H9 (cell line): Measurements from ENCODE around the gene OIT3. TPM values are rescaled to one million over a fixed set of nuclear protein-coding genes. Genes with fewer than 3 reads are reported as not detected.
A peak's percentile ranks its signal among the peaks of the same experiment; 100 is the strongest.

Source experiments
- DNase-seq: peaks from one replicate; pipeline ENCODE4 v3.0.0-alpha.2; 2017
- H2AFZ ChIP-seq: one replicate; pipeline ENCODE4 v1.6.1; 2013; ENCODE audit warnings: mild to moderate bottlenecking, low read length, control low read depth, moderate library complexity
- H2AK5ac ChIP-seq: 2 replicates; pipeline ENCODE4 v1.6.1; 2013; ENCODE audit warnings: low read length, control low read depth, mixed read lengths; ENCODE audit not compliant: insufficient read length
- H2BK120ac ChIP-seq: one replicate; pipeline ENCODE4 v1.6.1; 2013; ENCODE audit warnings: low read depth, mild to moderate bottlenecking, low read length, control low read depth, inconsistent platforms; ENCODE audit not compliant: poor library complexity, severe bottlenecking
- H2BK12ac ChIP-seq: 2 replicates; pipeline ENCODE4 v1.6.1; 2013; ENCODE audit warnings: low read length, control low read depth, mixed read lengths, low read depth; ENCODE audit not compliant: insufficient read length
- H2BK15ac ChIP-seq: 2 replicates; pipeline ENCODE4 v1.6.1; 2013; ENCODE audit warnings: low read depth, low read length, control low read depth
- H2BK20ac ChIP-seq: one replicate; pipeline ENCODE4 v1.6.1; 2013; ENCODE audit warnings: low read depth, mild to moderate bottlenecking, low read length, control low read depth, inconsistent platforms; ENCODE audit not compliant: poor library complexity, severe bottlenecking
- H2BK5ac ChIP-seq: 2 replicates; pipeline ENCODE4 v1.6.1; 2013; ENCODE audit warnings: low read length, control low read depth, mixed read lengths; ENCODE audit not compliant: insufficient read length
- H3K14ac ChIP-seq: 2 replicates; pipeline ENCODE4 v1.6.1; 2013; ENCODE audit warnings: low read length, control low read depth; ENCODE audit not compliant: insufficient read depth
- H3K18ac ChIP-seq: 2 replicates; pipeline ENCODE4 v1.6.1; 2013; ENCODE audit warnings: low read depth, mild to moderate bottlenecking, mixed read lengths, low read length, control low read depth; ENCODE audit not compliant: insufficient read length
- H3K23ac ChIP-seq: 2 replicates; pipeline ENCODE4 v1.6.1; 2013; ENCODE audit warnings: low read length, control low read depth, mixed read lengths, low read depth; ENCODE audit not compliant: insufficient read length
- H3K23me2 ChIP-seq: 2 replicates; pipeline ENCODE4 v1.6.1; 2013; ENCODE audit warnings: low read depth, mild to moderate bottlenecking, mixed read lengths, low read length, control low read depth; ENCODE audit not compliant: insufficient read length, poor library complexity, severe bottlenecking
- H3K27ac ChIP-seq: 2 replicates; pipeline ENCODE4 v1.5.1; 2013; ENCODE audit warnings: low read length, control low read depth, mixed read lengths, low read depth; ENCODE audit not compliant: insufficient read length
- H3K27me3 ChIP-seq: 2 replicates; pipeline ENCODE4 v1.6.1; 2013; ENCODE audit warnings: low read length, control low read depth, inconsistent platforms; ENCODE audit not compliant: insufficient read depth
- H3K4ac ChIP-seq: 2 replicates; pipeline ENCODE4 v1.6.1; 2013; ENCODE audit warnings: low read depth, mild to moderate bottlenecking, control low read depth, inconsistent platforms, low read length, moderate library complexity
- H3K4me1 ChIP-seq: 2 replicates; pipeline ENCODE4 v1.6.1; 2013; ENCODE audit warnings: low read length, control low read depth, inconsistent platforms; ENCODE audit not compliant: insufficient read depth
- H3K4me2 ChIP-seq: 2 replicates; pipeline ENCODE4 v1.6.1; 2013; ENCODE audit warnings: low read length, control low read depth, mixed read lengths; ENCODE audit not compliant: insufficient read length, insufficient read depth
- H3K56ac ChIP-seq: 2 replicates; pipeline ENCODE4 v1.6.1; 2013; ENCODE audit warnings: low read depth, mild to moderate bottlenecking, mixed read lengths, low read length, control low read depth; ENCODE audit not compliant: insufficient read length
- H3K79me1 ChIP-seq: 2 replicates; pipeline ENCODE4 v1.6.1; 2013; ENCODE audit warnings: low read depth, mild to moderate bottlenecking, moderate library complexity, low read length, control low read depth, inconsistent platforms; ENCODE audit not compliant: insufficient read depth, poor library complexity, severe bottlenecking
- H3K79me2 ChIP-seq: 2 replicates; pipeline ENCODE4 v1.6.1; 2013; ENCODE audit warnings: low read length, control low read depth, inconsistent platforms; ENCODE audit not compliant: insufficient read depth
- H3K9ac ChIP-seq: 2 replicates; pipeline ENCODE4 v1.6.1; 2013; ENCODE audit warnings: low read length, control low read depth, mixed read lengths; ENCODE audit not compliant: insufficient read length; ENCODE audit errors: extremely low read depth
- H3K9me3 ChIP-seq: one replicate; pipeline ENCODE4 v1.6.1; 2013; ENCODE audit warnings: low read depth, low read length, inconsistent platforms; ENCODE audit not compliant: control insufficient read depth
- H3T11ph ChIP-seq: one replicate; pipeline ENCODE4 v1.6.1; 2013; ENCODE audit warnings: mild to moderate bottlenecking, low read length, control low read depth, inconsistent platforms
- H4K20me1 ChIP-seq: one replicate; pipeline ENCODE4 v1.6.1; 2013; ENCODE audit not compliant: control insufficient read depth, insufficient read length, insufficient read depth
- H4K5ac ChIP-seq: 2 replicates; pipeline ENCODE4 v1.6.1; 2013; ENCODE audit warnings: low read depth, mild to moderate bottlenecking, mixed read lengths, low read length, control low read depth; ENCODE audit not compliant: insufficient read length
- H4K8ac ChIP-seq: replicated peaks from 2 replicates; pipeline ENCODE4 v1.6.1; 2013; ENCODE audit warnings: low read length, control low read depth, mixed read lengths, low read depth; ENCODE audit not compliant: insufficient read length
- H4K91ac ChIP-seq: 2 replicates; pipeline ENCODE4 v1.6.1; 2013; ENCODE audit warnings: low read depth, mild to moderate bottlenecking, moderate library complexity, mixed read lengths, low read length, control low read depth; ENCODE audit not compliant: insufficient read length
- H3K27ac Mint-ChIP-seq, 3 experiments: 2 replicates in 2 of 3; 3 replicates in 1 of 3; pipeline ENCODE4 v1.8.0; 2020 to 2021; ENCODE audit warnings: mixed read lengths in 3 of 3, mild to moderate bottlenecking in 1 of 3, moderate library complexity in 1 of 3
- H3K27me3 Mint-ChIP-seq: 2 replicates; pipeline ENCODE4 v1.8.0; 2021; ENCODE audit warnings: low read depth, mild to moderate bottlenecking, moderate library complexity, mixed read lengths
- H3K36me3 Mint-ChIP-seq, 3 experiments: 2 replicates in 2 of 3; 3 replicates in 1 of 3; pipeline ENCODE4 v1.8.0; 2020 to 2021; ENCODE audit warnings: low read depth in 3 of 3, mixed read lengths in 3 of 3; ENCODE audit not compliant: insufficient read depth in 1 of 3
- H3K4me1 Mint-ChIP-seq, 2 experiments: 2 replicates each; pipeline ENCODE4 v1.8.0; 2020; ENCODE audit warnings: mixed read lengths in 2 of 2
- H3K4me3 Mint-ChIP-seq, 2 experiments: 2 replicates in 1 of 2; 3 replicates in 1 of 2; pipeline ENCODE4 v1.8.0; 2020 to 2021; ENCODE audit warnings: mild to moderate bottlenecking in 2 of 2, mixed read lengths in 2 of 2, moderate library complexity in 1 of 2
- H3K9me3 Mint-ChIP-seq, 2 experiments: 2 replicates in 1 of 2; 3 replicates in 1 of 2; pipeline ENCODE4 v1.8.0; 2020; ENCODE audit warnings: mild to moderate bottlenecking in 2 of 2, mixed read lengths in 2 of 2, moderate library complexity in 1 of 2
- CTCF ChIP-seq: fragments of 200-600 bp; sonication (generic); conservative IDR thresholded peaks from 3 replicates; pipeline ENCODE4 v1.8.0; 2021; ENCODE audit warnings: antibody characterized with exemption, mild to moderate bottlenecking
- WGBS: extraction: QIAGEN DNeasy Blood & Tissue Kit; methylation state at CpG from one replicate; pipeline ENCODE4 v1.1.7; 2013; ENCODE audit warnings: missing lambda C conversion rate, low lambda C conversion rate, mixed read lengths; ENCODE audit not compliant: insufficient read length; ENCODE audit errors: extremely low coverage; 5-methylcytosine and 5-hydroxymethylcytosine counted together
- total RNA-seq: library from RNA; stranded (reverse); gene quantifications from 2 replicates; pipeline ENCODE4 v1.2.1, GENCODE V29; 2021

Gene OIT3
- total RNA-seq, 1 experiment from 2014 or later, result not detected

- H3K36me3 Mint-ChIP-seq, result no peaks in the 10 kb centered on the region
- TF ChIP-seq CTCF, result no peak
- Histone ChIP-seq H3K4me1 (no peaks in the 10 kb centered on the region), H3K79me2 (no peaks in the 10 kb centered on the region), H3K23me2 (no peaks in the 10 kb centered on the region), H3K4ac (no peak overlapping the region), H4K20me1 (no peaks in the 10 kb centered on the region), H2BK20ac (no peak overlapping the region), H3K14ac (no peak overlapping the region), H3K23ac (no peak overlapping the region), H3K9me3 (no peaks in the 10 kb centered on the region), H3T11ph (no peak overlapping the region), H2BK5ac (no peak overlapping the region), H2BK15ac (no peak overlapping the region), H3K27me3 (no peaks in the 10 kb centered on the region), H2BK12ac (no peak overlapping the region), H2BK120ac (no peak overlapping the region), H3K4me2 (no peak overlapping the region), H4K91ac (no peak overlapping the region), H4K8ac (no peak overlapping the region), H2AK5ac (no peak overlapping the region), H3K27ac (no peak overlapping the region), H3K56ac (no peak overlapping the region), H3K79me1 (no peaks in the 10 kb centered on the region), H3K18ac (no peak overlapping the region), H2AFZ (no peak overlapping the region), H3K9ac (no peak overlapping the region), H4K5ac (no peak overlapping the region)
- no peaks in the 10 kb centered on the region; the same call in 1 of the 2 replicates for H3K27me3 Mint-ChIP-seq
- DNase-seq, result no peak
- no peaks in the 10 kb centered on the region for H3K4me1 Mint-ChIP-seq
- peak overlapping the region in 2 of 3 experiments; percentile 6 to 48; a peak in 2 of 7 replicates for H3K27ac Mint-ChIP-seq
- no peak overlapping the region for H3K4me3 Mint-ChIP-seq
- H3K9me3 Mint-ChIP-seq, result no peaks in the 10 kb centered on the region
- WGBS, result no CpG with 5 or more reads among the region's 20 CpGs
Observed at GRCh38 chr10:72932259-72933015, 38.9 kb downstream of the OIT3 start.
